OCI-LY7 (cell line): ENCODE measurements around the gene TMEM182.

Experiments used
- EZH2phosphoT487 ChIP-seq: fragments of 200-600 bp; sonication (generic); IDR thresholded peaks from 2 replicates; pipeline ENCODE4 v1.6.1; 2018; ENCODE audit warnings: low read depth, borderline replicate concordance, mild to moderate bottlenecking, mixed run types, antibody characterized with exemption, low read length, moderate library complexity, mixed read lengths
- TF ChIP-seq, protein P1 (sequence below): fragments of 200-600 bp; sonication (generic); conservative IDR thresholded peaks from 2 replicates; pipeline ENCODE4 v1.5.1; 2014; ENCODE audit warnings: mild to moderate bottlenecking, antibody characterized with exemption, low read length, moderate library complexity, mixed read lengths

DNA sequence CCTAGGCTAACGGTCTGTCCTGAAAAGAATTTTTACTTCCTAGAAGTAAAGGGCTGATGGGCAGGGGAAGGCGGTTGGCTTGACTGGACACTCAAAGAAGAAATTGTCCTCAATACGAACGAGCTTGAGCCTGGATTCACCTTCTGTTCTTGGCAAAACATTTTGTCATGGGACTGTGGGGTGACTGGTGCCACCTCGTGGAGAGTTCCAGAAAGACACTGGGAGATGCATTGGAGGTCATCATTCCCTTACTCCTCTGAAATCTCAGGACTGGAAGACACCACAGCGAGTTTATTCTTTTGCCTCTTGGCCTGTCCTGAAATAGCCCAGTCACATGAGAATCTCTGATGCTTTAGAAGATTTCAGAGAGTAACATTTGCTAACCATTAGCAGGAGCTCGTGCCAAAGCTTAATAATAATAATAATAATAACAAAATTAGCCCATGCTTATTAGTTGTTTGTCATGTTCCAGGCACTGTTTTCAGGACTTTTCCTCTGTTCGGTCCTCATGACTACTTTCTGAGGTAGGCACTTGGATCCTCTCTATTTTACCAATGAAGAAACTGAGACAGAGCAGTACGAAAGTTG lies 44.5 kb downstream of the TMEM182 start:
- TF ChIP-seq, protein P1, sequence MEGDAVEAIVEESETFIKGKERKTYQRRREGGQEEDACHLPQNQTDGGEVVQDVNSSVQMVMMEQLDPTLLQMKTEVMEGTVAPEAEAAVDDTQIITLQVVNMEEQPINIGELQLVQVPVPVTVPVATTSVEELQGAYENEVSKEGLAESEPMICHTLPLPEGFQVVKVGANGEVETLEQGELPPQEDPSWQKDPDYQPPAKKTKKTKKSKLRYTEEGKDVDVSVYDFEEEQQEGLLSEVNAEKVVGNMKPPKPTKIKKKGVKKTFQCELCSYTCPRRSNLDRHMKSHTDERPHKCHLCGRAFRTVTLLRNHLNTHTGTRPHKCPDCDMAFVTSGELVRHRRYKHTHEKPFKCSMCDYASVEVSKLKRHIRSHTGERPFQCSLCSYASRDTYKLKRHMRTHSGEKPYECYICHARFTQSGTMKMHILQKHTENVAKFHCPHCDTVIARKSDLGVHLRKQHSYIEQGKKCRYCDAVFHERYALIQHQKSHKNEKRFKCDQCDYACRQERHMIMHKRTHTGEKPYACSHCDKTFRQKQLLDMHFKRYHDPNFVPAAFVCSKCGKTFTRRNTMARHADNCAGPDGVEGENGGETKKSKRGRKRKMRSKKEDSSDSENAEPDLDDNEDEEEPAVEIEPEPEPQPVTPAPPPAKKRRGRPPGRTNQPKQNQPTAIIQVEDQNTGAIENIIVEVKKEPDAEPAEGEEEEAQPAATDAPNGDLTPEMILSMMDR = peak; percentile 83
- no peak for TF ChIP-seq EZH2phosphoT487
